ENCODE results near the gene TMEM117.
"Not testable (repeated sequence)": the region's sequence is repeated elsewhere in the genome, so short reads cannot be mapped to it uniquely, and the experiment has no call there.

The TMEM117 gene

DNA sequence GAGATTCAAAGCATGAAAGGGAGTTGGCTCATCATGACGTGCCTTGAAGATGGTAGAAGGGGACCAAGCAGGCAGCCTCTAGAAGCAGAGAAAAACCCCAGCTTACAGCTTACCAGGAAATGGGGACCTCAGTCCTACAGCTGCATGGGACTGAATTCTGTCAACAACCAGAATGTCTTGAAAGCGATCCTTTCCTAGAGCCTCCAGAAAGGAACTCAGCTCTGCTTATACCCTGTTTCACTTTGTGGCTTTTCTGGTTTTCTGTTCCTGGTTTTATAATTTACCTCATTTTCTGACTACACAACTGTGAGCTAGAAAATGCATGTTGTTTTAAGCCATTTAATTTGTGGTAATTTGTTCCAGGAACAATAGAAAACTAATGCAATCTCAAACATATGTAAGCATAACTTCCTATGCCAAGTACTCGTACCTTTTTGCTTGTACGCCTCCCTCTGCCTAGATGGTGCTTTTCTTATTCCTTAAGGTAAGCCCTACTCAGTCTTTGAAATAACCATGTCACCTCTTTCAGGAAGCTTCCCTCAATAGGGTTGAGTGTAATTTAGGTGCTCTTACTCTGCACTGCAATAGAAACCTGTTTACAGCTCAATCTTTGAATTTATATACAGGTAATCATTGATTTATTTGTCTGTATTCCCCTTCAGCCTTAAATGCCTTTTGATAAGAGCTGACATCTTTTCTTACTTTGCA lies 348.8 kb downstream of the TMEM117 start:
- no peaks in the 10 kb centered on the region for H3K4me1 Mint-ChIP-seq (ENCODE audit: low read depth)

DNA sequence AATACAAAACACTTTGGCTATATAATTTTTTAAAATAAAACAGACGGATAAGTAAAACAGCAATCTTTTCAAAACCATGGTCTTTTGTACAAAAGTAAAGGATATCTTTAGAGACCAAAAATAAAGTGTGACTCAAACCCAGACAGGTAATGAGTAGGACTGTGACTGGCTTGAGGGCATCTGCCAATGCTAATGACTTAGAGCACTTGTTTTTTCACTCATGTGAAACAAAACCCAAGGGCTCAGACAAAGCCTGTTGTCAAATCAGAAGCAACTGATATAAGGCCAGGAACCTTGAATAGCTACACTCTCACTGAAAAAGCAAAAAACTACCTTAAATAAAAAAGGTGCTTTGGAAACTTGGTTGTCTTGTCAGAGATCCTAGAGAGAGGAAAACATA lies 357.4 kb downstream of the TMEM117 start:
- Mint-ChIP-seq H3K4me1 (ENCODE audit: low read depth) (no peaks in the 10 kb centered on the region), H3K36me3 (ENCODE audit: low read depth) (no peaks in the 10 kb centered on the region), H3K4me3 (no peak overlapping the region), H3K9me3 (peaks cover 19% of the 10 kb centered on the region), H3K27me3 (no peaks in the 10 kb centered on the region), H3K27ac (no peak overlapping the region)
- intact Hi-C loops (cut with micrococcal nuclease), result no loop called here

More for the DNA sequence above, 348.8 kb downstream of the TMEM117 start:
- Mint-ChIP-seq H3K9me3 (peaks cover 9% of the 10 kb centered on the region), H3K4me3 (no peak overlapping the region), H3K27ac (no peak overlapping the region), H3K36me3 (ENCODE audit: low read depth) (no peaks in the 10 kb centered on the region), H3K27me3 (no peaks in the 10 kb centered on the region)
- intact Hi-C loops (cut with micrococcal nuclease), result no loop called here

DNA sequence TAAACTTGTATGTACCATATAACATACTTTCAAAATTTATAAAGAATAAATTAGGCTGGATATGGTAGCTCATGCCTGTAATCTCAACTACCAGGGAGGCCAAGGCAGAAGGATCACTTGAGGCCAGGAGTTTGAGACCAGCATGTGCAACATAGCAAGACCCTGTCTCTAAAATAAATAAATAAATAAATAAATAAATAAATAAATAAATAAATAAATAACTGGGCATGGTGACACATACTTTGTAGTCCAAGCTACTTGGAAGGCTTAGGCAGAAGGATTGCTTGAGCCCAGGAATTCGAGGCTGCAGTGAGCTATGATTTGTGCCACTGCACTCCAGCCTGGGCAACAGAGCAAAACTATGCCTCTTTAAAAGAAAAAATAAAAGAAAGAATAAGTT lies 359.8 kb downstream of the TMEM117 start:
- H3K4me1 Mint-ChIP-seq (ENCODE audit: low read depth); H3K27ac Mint-ChIP-seq; H3K4me3 Mint-ChIP-seq; H3K27me3 Mint-ChIP-seq; intact Hi-C loops (cut with micrococcal nuclease); H3K36me3 Mint-ChIP-seq (ENCODE audit: low read depth): not testable (repeated sequence)
- H3K9me3 Mint-ChIP-seq, result peaks cover 26% of the 10 kb centered on the region

DNA sequence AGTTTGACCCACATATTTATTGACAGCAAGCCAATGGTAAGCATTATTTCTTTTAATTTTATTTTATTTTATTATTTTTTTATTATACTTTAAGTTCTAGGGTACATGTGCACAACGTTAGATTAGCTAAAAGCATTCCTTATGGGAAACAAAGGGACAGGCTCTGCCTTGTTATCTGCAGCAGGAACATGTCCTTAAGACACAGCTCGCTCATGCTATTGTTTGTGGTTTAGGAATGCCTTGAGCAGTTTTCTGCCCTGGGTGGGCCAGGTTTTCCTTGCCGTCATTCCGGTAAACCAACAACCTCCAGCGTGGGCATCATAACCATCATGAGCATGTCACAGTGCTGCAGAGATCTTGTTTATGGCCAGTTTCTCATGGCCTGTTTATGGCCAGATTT lies 370.2 kb downstream of the TMEM117 start:
- Mint-ChIP-seq H3K4me3 (no peak overlapping the region), H3K27me3 (no peaks in the 10 kb centered on the region), H3K36me3 (ENCODE audit: low read depth) (no peaks in the 10 kb centered on the region), H3K4me1 (ENCODE audit: low read depth) (no peaks in the 10 kb centered on the region), H3K9me3 (peaks cover 43% of the 10 kb centered on the region), H3K27ac (no peak overlapping the region)
- intact Hi-C loops (cut with micrococcal nuclease), result no loop called here

DNA sequence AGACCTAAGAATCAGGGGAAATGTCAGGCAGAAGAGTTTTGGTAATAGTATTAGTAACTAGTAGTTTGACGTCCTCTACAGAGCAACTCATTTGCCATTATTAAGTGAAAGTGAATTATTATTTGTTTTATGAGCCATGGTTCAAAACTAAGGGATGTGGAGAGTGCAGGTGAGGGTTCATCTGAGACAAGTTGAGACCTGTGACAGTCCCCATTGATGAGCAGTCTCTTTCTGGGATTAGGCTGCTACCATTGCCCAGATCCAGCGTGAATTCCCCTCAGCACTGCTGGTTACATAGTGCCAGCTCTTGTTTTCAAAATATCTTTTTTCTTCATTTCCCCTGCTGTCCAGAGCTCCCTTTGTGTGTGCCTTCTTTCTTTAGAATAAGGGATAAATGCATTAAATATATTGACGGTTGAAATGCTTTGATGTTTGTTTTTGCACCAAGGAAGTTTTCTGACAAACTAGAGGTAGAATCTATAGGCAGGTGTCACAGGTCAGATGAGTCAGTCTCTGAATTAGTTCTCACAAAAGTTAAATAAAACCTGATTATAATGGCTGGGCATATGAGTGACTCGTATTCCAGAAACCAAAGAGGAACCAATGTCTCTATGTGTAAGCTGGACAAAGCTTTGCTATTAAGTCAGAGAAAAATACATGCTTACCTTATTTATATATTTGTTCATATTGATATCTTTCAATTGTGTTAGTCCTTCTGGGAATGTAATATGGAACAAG lies 381.4 kb downstream of the TMEM117 start:
- Mint-ChIP-seq H3K4me1 (ENCODE audit: low read depth) (no peaks in the 10 kb centered on the region), H3K27me3 (no peaks in the 10 kb centered on the region), H3K27ac (no peak overlapping the region), H3K4me3 (no peak overlapping the region), H3K36me3 (ENCODE audit: low read depth) (no peaks in the 10 kb centered on the region), H3K9me3 (peaks cover 27% of the 10 kb centered on the region)
- intact Hi-C loops (cut with micrococcal nuclease), result no loop called here

DNA sequence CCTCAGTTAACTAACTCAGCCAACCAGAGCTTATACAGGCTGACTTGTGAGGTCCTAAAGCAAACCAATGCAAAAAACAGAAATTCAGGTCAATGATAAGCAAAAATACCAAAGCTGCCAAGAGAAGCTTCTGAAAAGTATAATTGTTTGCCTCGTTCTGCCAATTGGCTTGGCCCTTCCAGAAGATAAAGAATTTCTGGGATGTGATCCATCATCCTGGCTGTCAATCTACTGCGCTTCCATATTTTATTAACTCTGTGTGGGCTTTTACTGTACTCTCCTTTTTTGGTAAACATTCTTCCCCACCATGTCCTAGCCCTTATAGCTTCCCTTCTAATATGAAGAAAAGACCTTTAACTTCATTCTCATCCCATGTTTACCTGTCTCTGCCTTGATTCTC lies 387.9 kb downstream of the TMEM117 start:
- H3K9me3 Mint-ChIP-seq, result peaks cover 32% of the 10 kb centered on the region
- H3K27me3 Mint-ChIP-seq, result no peaks in the 10 kb centered on the region
- no peaks in the 10 kb centered on the region for H3K4me1 Mint-ChIP-seq (ENCODE audit: low read depth)
- H3K36me3 Mint-ChIP-seq (ENCODE audit: low read depth), result no peaks in the 10 kb centered on the region
- no peak overlapping the region for H3K27ac Mint-ChIP-seq
- H3K4me3 Mint-ChIP-seq, result no peak overlapping the region
- intact Hi-C loops (cut with micrococcal nuclease), result no loop called here

DNA sequence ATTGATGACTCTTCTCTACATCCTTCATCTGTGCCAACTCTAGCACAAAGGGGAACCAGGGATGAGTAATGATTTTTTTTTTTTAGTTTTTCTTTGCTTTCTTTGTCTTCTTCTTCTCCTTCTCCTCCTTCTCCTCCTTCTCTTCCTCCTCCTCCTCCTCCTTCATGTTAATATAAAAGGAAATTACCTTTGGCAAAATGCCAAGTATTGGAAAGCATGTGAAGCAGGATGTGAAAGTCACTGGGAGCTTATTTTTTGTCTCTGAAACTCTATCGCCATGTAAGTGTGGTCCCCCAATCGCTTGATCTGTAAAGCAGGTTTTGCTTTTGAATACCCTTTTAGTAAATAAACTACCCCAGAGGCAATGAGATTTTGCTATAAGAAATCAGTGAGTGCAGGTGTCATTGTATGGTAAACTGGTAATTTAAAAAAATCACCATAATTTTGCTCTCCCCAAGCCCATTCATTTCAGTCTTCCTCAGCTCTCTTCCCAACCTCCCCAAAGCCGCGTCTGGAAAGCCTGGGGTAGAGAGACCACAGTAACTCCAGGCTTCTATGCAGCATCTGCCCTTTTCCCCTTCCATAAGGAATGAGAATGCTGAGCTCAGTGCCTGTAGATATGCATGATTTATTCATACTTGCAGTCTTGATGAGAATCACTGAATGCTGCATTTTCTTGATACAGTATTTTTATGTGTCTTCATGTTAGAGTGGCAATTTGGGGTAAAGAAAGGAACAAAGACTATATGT lies 388.7 kb downstream of the TMEM117 start:
- Mint-ChIP-seq H3K4me1 (ENCODE audit: low read depth) (no peaks in the 10 kb centered on the region), H3K36me3 (ENCODE audit: low read depth) (no peaks in the 10 kb centered on the region), H3K9me3 (peaks cover 35% of the 10 kb centered on the region), H3K4me3 (no peak overlapping the region), H3K27ac (no peak overlapping the region), H3K27me3 (no peaks in the 10 kb centered on the region)
- intact Hi-C loops (cut with micrococcal nuclease), result no loop called here

DNA sequence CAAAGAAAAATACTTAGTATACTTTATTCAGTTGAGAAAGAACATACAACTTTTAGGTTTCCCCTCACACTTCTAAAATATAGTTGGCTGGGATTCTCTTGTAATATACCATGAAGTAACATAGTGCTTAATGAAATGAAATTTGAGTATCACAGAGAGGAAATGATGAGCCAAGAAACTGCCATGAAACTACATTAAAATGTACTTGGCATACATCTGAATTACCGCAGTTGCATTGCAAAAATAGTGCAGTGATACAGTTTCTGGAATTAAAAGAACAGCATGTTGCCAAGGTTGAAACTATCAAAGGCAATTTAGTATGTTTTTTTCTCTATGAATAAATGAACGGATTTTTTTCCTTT lies 389.2 kb downstream of the TMEM117 start:
- H3K9me3 Mint-ChIP-seq, result peaks cover 35% of the 10 kb centered on the region
- H3K27ac Mint-ChIP-seq, result no peak overlapping the region
- H3K27me3 Mint-ChIP-seq, result no peaks in the 10 kb centered on the region
- no peak overlapping the region for H3K4me3 Mint-ChIP-seq
- H3K4me1 Mint-ChIP-seq (ENCODE audit: low read depth), result no peaks in the 10 kb centered on the region
- intact Hi-C loops (cut with micrococcal nuclease), result no loop called here
- no peaks in the 10 kb centered on the region for H3K36me3 Mint-ChIP-seq (ENCODE audit: low read depth)

DNA sequence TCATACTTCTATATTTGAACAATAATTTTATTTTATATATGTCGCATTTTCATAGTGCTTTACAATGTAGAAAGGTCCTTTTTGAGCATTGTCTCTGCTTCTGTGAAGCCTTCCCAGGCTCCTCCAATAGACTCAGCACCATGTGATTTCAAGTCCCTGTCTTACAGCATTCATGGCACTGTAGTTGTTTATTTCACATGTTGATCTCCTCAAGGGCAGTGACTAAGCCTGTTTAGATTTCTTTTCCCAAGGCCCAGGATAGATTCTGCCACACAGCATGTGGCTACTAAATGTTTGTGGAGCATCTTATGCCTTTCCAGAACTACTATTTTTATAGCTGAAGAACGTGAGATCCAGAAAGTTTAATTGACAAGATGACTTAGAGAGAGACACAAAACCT lies 391.7 kb downstream of the TMEM117 start:
- Mint-ChIP-seq H3K9me3 (peaks cover 35% of the 10 kb centered on the region), H3K27ac (no peak overlapping the region), H3K4me3 (no peak overlapping the region), H3K27me3 (no peaks in the 10 kb centered on the region), H3K4me1 (ENCODE audit: low read depth) (no peaks in the 10 kb centered on the region), H3K36me3 (ENCODE audit: low read depth) (no peaks in the 10 kb centered on the region)
- intact Hi-C loops (cut with micrococcal nuclease), result no loop called here

DNA sequence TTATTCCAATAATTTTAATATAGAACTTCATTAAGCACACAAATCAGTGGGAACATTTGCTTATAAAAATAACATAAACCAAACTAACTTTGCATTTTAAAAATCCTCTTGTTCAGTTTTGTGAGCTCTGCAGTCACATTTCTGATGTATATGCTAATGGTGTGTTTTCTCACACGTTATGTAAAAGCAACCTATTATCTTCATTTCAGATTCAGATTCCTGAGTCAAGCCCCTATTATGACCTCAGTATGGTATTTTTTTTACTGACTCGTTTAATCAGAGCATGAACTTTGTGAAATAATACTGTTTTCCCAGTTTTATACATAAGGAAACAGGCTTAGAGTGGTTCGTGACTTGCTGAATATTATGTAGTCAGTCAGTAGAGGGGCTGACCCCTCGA lies 394.0 kb downstream of the TMEM117 start:
- intact Hi-C loops (cut with micrococcal nuclease), result no loop called here

DNA sequence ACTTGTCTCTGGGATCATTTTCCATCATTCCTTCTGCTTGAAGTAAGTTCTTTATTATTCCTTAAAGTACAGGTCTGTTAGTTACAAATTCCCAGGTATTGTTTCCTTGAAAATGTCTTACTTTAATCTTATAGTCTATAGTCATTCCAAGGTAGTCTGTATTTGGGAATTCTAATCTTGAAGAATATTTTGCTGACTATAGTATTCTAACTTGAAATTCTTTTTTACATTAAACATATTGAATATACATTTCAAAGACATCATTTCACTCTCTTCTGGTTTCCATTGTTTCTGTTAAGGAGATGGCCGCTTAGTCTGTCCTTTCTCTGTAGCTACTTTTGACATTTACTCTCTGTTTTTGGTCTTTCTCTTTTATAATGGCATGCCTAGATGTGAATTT lies 399.8 kb downstream of the TMEM117 start:
- no peak overlapping the region for H3K4me3 Mint-ChIP-seq
- no peak overlapping the region for H3K27ac Mint-ChIP-seq
- no peaks in the 10 kb centered on the region for H3K4me1 Mint-ChIP-seq (ENCODE audit: low read depth)
- intact Hi-C loops (cut with micrococcal nuclease), result no loop called here
- peaks cover 25% of the 10 kb centered on the region for H3K9me3 Mint-ChIP-seq
- H3K36me3 Mint-ChIP-seq (ENCODE audit: low read depth), result no peaks in the 10 kb centered on the region
- no peaks in the 10 kb centered on the region for H3K27me3 Mint-ChIP-seq

More for the DNA sequence above, 394.0 kb downstream of the TMEM117 start:
- Mint-ChIP-seq H3K9me3 (peaks cover 17% of the 10 kb centered on the region), H3K27me3 (no peaks in the 10 kb centered on the region), H3K4me3 (no peak overlapping the region), H3K27ac (no peak overlapping the region), H3K36me3 (ENCODE audit: low read depth) (no peaks in the 10 kb centered on the region), H3K4me1 (ENCODE audit: low read depth) (no peaks in the 10 kb centered on the region)

DNA sequence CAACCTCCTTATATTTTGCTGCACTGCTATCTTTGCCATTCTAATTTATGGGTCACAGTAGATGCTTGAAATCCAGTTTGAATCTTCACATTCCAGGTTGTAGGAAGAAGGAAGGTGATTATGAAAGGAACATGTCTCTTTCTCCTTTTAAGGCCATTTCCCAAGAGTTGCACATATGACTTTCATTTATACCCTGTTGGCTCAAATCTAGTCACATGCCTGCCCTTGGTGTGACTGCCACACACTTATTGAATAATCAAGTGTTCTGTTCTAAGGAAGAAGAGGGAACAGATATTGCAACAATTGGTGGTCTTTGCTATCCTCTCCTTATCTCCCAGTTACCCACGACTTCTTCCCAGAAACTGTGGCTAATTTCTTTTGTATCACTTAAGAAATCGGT lies 404.3 kb downstream of the TMEM117 start:
- H3K27ac Mint-ChIP-seq, result no peak overlapping the region
- peaks cover 47% of the 10 kb centered on the region for H3K9me3 Mint-ChIP-seq
- H3K4me1 Mint-ChIP-seq (ENCODE audit: low read depth), result no peaks in the 10 kb centered on the region
- no peaks in the 10 kb centered on the region for H3K36me3 Mint-ChIP-seq (ENCODE audit: low read depth)
- H3K27me3 Mint-ChIP-seq, result no peaks in the 10 kb centered on the region
- H3K4me3 Mint-ChIP-seq, result no peak overlapping the region
- intact Hi-C loops (cut with micrococcal nuclease), result no loop called here

DNA sequence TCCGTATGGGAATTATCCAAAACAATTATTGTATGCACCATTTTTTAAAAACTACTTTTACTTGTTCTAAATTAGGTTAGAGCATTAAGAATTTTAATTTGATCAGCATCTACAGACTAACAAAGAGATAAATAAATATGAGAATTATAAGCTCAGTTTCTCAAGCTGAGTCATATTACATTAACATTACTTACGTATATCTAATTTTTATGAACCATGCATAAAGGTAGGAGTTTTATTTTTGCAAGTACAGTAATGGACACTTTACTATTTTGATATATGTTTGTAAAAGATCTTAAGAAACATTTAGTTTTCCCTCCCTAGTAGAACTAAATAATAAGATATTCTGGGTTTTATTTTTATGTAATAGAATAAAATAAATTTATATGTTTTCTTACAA lies 410.1 kb downstream of the TMEM117 start:
- H3K27me3 Mint-ChIP-seq, result no peaks in the 10 kb centered on the region
- H3K4me3 Mint-ChIP-seq, result no peak overlapping the region
- H3K36me3 Mint-ChIP-seq (ENCODE audit: low read depth), result no peaks in the 10 kb centered on the region
- intact Hi-C loops (cut with micrococcal nuclease), result no loop called here
- H3K27ac Mint-ChIP-seq, result no peak overlapping the region
- no peaks in the 10 kb centered on the region for H3K4me1 Mint-ChIP-seq (ENCODE audit: low read depth)
- peaks cover 50% of the 10 kb centered on the region for H3K9me3 Mint-ChIP-seq

DNA sequence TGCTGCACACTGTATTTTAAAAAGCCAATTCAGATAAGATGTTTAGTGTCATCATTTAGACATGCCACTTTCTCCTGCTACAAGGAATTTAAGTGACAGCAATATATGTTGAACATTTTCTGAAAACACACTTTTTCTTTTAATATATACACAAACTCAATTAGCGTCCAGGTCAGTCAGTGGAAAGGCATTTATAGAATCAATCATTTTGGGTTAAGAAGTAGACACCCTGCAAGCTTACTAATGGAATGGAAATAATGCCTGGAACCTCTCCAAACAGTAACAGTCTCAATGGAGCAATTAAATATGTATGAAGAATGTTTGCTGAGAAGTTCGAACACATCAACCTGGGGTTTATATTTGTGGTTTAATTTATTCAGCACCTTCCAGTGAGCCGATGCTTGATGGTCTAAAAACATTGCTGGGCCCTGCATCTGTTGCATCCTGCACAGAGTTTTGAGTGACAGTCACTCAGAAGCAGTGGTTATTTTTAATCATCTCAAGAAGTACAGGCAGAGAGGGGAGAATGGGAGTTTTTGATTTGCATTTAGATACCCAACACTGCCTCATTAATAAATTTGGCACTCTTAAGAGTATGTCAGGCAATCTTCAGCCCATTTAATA lies 410.7 kb downstream of the TMEM117 start:
- Mint-ChIP-seq H3K27ac (no peak overlapping the region), H3K27me3 (no peaks in the 10 kb centered on the region), H3K36me3 (ENCODE audit: low read depth) (no peaks in the 10 kb centered on the region), H3K4me1 (ENCODE audit: low read depth) (no peaks in the 10 kb centered on the region), H3K9me3 (peaks cover 45% of the 10 kb centered on the region), H3K4me3 (no peak overlapping the region)
- intact Hi-C loops (cut with micrococcal nuclease), result no loop called here

Measured in dendritic cell treated with granulocyte-macrophage colony-stimulating factor and Interleukin-4, amounts not matched to agents 40 ng/mL and 50 ng/mL, for 4 days (primary cell).